ENCODE results near the gene TWIST2.

TWIST2 gene

DNA sequence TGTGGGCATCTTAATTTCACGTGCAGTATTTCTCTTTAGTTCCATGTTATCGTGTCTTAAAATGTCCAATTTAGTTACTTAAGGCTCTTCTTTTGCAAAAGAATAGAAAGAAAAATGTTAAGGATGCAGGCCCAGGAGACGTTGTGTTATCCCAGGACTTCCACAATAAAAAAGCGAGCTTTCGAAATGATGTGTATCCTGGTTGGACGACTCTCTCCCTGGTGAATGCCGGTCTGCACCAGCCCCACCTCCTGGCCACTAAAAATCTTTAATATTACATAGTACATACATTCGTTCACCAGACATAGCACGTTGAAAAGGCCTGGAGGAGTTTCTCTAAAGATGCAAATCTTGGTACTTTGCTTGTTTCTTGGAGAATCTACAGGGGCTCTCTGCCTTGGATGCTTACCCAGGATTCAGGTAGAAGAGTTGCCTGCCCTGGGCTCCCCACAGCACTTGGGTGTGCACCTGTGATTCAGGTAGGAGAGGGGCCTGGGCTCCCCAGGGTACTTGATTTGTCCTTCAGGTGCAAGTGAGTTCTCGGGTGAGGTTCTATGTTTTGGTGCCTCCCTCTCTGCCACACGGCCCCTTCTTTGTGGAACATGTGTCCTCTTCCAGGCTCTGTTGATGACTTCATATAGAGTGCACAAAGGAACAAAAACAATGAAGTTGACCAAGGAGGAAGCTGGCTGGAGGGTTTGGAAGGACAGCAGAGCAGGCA, 26.6 kb downstream of the TWIST2 start:
- no peak for DNase-seq

DNA sequence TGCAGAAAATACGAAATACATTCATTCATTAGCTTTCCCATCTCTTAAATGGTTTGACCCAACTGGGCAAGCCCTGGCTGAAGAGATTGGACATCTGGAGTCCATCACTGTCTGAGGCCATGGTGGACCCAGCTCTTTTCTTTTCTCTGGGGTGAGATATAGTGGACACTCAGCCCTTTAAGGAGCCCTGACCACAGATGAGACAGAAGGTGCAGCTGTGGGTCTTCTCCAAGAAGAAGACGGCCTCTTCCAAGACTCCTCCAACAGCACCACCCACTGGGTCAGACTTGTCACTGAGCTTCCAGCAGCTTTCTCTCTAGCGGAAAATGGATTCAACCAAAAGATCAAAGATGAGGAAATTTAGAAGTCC, 27.2 kb downstream of the TWIST2 start:
- no peak for DNase-seq

DNA sequence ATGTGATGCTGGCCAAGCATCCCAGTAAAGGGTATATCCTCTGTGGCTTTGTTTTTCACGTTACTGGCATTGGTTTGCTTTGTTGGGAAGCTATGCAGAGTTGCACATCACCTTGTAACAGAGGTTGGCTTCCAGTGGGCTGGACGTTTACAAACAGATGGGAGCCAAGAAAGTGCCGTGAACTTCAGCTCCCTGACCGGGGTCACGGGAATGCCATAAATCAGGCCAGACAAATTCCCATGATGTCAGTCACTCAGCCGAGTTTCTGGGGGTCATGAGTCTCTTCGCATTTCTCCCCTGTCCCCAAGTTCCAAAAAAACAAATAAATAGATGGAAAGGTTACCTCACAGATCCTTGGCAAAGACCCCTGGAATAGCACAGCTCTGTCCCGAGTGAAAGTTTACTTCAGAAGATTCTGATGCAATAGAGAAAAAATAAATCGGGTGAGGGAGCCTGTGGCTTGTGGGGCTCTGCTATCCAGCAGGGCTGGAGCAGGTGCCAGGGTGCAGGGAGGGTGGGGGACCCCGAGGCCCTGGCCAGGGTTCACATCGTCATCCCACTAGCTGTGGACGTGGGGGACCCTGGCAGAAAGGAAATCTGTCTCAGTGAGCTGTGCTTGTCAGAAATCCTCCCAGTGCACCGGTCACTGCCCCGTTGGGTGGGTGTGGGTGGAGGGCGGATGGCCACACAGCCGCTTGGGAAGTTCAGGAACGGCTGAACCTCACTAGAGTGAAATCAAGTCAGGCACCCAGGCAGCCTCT, 27.8 kb downstream of the TWIST2 start:
- DNase-seq: no peak

DNA sequence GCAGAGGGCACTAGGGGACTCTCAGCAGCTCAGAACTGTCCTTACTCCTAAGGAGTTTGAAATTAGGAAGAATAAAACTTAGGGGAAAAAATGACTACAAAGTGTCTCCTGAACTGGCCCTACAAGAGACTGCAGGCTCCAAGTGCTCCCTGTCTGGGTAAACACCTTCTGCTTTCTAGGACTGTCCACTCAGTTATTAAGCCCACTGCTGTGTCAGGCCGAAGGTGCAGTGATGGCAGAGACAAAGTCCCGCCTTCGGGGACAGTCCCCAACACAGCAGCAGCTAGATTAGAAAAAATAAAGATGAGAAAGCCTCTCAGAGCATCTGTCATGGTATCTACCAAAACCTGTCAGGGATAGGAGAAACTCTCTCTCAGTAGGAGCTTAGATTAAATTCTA, 28.3 kb downstream of the TWIST2 start:
- no peak for DNase-seq

DNA sequence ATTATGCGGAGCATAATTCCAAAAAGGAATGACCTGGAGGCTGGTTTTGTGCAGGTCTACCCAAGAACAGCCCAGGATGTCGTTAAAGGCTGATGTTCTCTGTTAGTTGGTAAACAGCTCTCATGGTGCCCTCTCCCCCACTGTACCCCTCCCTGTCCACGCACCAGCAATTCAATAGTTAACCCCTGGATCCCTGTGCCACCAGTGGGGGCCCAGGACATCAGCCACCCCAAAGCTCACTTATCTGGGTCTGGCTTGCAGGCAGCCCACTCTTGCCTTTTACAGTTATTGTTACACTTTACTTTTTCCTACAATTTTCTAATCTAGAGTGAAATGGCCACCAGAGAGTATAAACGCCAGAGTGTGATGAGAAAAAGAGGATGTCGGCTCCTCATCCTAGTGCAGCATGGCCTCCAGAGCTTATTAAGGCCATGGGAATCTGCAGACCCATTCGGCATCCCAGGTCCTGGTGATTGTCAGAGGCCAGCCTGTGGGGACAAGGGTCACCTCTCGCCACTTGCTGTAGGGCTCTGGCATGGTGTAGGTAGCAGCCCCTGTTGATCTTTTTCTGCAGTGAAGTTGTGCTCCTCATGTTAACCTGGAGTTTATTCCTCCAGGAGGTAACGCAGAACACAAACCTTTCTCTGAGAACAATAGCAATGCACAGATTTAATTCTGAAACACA, 30.3 kb downstream of the TWIST2 start:
- DNase-seq: no peak

DNA sequence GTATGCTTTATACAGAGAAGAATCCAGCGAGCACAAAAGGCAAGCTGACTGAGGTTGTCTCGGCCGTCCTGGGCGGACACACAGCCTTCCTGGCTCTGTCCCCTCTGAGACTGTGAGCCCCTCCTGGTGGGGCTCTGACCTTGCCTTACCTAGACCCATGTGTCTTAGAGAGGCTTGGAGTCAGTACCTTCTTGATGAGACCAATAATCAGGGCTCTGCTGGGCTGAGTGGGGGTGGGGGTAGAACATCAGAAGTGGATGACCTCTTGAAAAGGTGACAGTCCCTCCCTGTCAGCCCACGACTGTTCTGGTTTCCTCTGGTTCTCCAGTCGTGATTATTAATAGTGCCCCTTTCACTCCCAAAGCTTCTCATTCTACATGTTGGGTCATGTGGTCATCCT, 31.2 kb downstream of the TWIST2 start:
- no peak for DNase-seq

DNA sequence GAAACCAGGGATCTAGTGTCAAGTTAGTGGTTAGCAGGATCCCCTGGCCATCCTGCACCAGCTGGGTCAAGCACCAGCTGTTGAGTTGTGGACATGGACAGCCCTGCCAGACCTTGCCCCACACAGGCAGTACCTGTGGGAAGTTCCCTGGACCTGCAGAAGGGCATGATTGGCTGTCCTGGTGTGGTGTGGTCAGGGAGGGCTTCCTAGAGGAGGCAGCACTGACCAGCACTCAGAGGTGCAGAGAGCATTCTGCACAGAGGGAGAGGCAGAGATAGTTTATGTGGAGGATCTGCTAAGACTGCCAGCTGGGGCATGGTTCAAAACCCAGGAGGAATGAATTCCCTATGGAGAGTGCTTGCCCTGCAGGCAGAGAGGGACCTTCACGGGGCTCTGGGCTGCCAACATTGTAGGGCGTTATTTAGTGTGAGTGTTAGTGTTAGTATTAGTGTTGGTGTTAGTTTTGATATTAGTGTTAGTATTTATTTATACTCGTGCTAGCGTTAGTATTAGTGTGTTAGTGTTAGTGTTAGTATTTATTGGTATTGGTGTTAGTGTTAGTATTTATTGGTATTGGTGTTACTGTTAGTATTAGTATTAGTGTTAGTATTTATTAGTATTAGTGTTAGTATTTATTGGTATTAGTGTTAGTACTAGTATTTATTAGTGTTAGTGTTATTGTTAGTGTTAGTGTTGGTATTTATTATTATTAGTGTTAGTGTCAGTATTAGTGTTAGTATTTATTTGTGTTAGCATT, 31.9 kb downstream of the TWIST2 start:
- DNase-seq: no peak

DNA sequence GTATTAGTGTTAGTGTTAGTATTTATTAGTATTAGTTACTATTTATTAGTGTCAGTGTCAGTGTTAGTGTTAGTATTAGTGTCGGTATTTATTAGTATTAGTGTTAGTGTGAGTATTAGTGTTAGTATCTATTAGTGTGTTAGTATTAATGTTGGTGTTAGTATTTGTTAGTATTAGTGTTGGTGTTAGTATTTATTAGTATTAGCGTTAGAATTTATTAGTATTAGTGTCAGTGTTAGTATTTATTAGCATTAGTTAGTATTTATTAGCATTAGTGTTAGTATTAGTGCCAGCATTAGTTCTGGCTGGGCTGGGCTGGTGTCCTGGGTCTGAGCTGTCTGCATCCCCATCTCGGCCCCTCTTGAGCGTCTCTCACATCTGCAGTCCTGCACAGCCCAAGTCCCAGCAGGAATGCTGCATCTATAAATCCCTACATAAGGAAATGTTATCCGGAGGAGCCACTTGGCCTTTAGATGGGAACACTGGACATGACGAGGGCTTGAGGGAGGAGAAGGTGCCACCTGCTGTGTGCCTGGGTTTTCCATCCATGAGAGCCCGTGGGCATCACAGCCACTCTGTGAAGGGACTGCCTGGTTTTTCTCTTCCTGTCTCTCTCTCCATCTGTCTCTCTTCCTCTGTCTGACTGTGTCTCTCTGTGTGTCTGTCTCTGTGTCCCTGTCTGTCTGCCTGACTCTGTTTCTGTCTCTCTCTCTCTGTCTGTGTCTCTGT, 33.6 kb downstream of the TWIST2 start:
- peak in 1 of 6 experiments; percentile 28 for DNase-seq

DNA sequence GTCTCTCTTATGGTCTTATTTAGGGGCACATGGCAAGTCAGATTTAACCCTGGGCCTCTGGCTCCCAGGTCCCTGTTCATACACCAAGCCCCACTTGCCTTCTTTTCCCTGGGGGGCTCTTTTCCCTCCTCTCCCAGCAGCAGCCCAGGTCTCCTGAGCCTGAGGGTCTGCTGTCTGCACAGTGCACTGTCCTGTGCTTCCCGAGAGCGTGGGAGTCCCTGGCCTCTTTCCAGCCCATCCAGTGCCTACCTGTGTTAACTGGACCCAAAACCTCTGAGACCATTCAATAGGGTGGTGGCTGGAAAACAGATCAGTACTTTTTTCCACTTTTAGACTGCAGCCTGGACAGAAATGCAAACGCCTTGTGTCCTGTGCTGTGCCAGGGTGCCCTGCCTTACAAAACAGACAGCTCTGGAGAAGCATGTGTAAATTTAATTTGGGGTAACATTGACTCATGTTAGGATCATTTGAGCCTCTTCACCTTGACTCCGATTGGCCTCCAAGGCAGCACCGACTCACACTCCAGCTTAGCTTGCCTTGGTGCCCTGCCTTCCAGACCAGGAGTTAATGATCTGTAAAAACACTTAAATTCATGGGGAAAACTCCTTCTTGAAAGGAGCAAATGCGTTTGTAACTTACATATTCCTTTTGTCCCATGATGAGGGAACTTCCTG, 34.3 kb downstream of the TWIST2 start:
- no peak for DNase-seq

DNA sequence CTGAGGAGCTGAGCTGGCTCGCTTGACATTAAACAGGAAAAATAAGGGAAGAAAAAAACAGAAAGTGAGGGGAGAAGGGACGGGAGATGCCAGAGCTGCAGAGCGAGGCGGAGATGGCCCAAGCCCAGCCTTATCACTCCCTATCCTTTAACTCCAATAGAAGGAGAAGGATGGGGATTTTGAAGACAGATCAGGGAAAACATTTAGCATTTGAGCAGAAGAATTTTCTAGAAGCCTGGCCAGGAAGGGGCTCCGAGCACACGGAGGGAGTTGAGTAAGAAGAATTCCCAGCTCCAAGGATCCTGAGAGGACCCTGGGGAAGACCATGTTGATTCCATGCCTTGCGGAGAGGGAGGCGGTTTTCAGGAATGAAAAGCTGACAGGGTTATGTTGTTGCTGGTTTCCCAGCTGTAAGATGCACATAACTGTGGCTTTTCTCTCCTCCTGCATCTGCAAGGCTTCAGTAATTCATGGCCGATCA, 35.6 kb downstream of the TWIST2 start:
- no peak for DNase-seq

DNA sequence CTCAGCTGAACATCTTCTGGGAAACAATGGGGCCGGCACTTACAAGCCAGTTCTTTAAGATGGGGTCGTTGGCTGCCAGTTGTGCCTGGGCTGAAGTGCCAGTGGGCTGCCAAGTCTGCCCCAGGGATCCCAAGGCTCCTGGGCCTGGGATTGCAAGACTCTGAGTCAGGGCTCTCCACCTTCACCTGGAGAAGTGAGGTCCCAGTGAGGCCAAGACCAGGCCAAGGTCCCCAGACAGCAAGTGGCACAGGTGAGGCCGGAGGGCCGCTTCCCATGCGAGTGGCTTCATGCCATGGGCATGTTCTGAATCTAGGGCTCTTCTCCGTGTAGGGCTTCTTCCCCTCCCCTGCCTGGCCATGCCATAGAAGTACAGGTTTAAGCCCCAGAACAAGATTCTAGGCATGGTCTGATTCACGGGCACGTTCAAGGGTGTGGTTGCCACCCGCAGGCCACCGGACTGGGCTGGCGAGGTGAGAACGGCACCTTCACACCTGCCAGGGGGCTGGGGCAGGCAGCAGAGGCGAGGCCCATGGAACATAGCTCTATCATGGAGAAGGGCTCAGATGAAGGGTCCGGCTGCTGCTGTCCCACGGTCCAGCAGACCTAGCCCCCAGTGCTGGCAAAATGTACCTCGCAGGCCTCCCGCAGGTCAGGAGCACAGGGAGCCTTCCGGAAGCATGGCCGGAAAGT, 36.4 kb downstream of the TWIST2 start:
- no peak for DNase-seq

DNA sequence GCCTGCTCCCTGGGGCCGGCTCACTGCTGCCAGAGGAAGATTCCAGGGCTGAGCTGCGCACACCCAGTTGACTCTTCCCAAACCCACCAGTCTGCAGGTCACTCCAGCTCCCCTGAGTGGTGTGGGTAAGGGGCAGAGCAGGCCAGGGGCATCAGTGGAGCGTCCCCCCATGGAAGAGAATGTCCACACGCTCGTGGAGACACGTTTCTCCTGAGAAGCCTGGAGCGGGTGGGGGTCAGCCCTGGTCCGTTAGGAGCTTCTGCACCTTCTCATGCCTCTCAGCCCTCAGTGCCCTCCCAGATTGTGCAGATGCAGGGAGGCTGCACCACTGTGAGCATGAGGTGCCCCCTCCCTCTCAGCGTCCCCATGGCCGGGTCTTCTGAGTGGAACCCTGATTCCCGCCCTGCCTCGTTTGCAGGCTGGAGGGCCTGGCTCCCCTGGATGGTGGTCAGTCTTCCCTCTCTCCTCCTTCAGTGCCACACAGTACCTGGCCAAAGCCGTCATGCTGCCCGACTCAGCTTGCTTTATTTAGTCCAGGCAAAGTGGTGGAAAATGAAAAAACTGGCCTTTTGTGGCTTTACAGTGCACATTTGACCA, 37.0 kb downstream of the TWIST2 start:
- no peak for DNase-seq

DNA sequence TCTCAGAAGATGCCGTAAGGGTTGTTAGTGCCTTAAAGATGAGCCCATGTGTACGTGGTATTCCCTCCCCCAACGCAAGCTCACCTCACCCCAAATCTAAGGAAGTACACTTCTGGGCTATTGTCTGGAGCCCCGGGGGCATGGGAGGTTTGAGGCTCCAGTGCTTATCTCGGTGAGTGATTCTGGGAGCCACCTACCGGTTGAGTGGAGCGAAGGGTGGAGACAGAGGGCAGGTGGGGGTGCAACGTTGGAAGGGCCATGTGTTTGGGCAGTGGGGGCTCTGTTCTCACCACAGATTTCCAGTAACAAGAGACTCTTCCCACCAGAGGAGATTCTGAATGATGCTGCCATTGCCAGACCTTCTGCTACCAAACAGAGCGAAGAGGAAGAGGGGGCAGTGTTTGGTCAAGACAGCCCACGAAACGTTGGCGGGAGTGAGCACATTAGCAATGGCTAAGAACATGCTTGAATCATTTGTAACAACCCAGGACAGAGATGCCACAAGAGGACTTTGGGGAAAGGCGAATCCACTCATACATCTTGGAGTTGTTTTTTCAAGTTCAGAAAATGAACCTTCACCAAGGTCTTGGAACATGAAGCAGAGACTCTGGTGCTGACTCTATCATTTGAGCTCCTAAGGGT, 38.7 kb downstream of the TWIST2 start:
- DNase-seq: no peak

DNA sequence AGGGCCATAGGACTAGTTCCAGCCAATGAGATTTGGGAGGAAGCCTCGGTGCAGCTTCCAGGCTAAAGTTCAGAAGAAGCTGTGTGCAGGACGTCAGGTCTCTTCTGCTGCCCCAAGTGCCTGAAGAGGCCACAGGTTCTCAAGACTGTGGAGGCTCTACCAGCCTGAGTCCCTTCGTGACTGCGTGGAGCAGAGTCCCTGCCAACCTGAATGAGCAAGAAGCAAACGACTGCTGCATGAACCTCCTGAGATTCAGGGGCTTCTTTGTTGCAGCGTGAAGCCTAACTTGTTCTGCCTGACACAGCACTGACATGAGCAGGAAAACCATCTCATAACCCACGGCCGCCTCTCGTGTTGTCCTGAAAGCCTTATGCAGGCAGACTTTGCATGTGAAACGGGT, 39.7 kb downstream of the TWIST2 start:
- DNase-seq: no peak

DNA sequence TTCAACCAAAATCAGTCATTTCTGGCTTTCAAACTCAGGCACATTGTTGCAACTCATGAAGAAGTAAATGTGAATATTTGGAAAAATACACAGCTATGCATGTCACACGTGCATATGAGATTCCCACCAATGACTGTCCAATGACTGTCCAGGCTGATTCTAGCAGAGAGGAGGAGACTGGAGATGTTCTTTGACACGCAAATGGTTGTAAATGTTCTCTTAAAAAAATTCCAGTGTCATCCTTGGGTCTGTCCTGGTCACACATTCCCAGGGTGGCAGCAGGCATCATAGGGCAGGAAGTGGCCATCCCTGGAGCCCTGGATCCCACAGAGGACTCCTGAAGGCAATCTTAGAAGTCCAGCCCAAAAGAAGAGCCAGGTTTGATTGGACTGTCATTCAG, 40.9 kb downstream of the TWIST2 start:
- no peak for DNase-seq

DNA sequence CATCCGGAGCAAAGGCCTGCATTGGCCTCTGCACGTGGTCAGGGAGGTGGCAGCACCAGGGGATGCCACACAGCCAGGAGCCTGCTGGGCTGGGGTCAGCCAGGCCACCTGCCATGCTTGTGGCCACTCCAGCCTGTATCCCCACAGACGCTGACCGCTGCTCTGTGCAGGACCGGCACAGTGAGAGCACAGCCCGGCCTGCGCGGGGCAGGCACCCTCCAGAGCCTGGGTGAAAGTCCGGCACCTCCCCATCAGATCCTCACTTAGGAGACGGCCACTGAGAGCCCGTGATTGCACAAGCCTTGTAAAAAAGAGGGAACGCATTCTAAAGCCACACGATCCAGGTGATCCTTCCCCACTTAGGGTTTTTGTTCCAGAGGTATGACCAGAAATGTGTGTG, 42.2 kb downstream of the TWIST2 start:
- DNase-seq: no peak

DNA sequence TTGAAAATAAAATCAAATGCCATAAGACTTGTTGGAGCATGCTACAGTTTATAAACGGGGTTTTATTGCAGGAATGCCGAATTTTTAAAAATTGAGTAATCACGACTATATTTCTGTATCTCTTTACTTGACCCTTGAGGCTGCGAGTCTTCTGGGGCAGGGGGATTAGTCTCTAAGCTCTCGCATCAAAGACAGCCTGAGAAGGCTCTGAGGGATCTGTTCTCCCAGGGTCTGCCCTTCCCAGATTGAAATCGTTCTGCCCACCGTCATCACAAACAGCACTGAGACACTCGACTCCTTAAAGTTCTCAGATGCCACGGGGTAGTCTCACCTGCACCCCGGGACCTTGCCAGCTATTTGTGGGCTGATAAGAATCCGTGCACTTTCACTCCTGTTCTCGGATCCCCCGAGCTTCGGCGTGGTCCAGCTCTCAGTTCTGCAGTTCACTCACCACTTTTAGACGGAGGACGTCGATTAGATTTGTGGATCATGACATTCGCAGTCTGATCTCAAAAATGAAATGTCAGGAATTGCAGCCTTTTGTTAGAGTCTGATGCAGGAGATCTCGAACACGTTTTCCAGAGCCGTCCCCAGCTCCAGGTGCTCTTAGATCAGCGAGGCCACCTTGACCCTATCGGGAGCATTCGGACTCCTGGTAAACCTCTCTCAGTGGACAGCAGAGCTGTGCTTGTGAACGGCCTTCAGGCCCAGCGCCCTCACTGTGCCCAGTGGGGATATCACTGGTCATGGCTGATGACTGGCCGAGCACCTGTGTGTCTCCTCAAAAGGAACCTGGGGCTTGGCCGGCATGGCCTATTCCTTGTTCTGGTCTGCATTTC, 43.0 kb downstream of the TWIST2 start:
- no peak for DNase-seq

DNA sequence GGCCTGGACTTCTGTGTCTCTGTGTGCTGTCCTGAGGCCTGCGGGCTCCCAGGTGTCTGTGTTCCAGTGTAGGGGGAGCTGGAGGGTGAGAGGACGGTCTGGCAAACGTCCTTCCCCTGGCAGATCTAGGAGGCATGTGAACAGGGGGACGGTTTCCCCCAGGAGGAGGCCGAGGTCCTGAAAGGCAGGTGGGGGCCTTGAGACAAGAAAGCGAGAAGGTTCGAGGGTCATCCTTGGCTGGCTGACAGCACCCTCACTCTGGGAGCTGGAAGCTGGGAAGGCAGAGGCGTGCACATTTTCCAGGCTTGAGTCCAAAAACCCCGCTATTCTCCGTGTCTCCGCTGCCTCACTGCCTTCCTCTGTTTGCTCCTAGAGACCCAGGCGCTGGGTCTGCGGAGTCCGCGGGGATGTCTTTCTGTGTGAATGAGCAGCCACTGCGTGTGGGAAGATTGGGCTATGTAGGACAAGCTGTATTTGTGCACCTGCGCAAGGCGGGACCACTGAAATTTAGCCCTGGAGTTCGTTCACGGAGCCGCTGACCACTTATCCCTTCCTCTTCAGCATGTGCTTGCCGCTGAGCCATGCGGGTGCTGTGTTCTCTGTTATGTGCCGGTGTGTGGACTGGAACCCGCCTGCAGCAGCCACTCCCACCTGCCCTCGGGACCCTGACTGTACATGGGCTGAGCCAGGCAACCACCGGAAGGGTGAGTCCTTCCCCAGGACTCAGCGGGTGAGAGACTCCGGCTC, 43.7 kb downstream of the TWIST2 start:
- DNase-seq: no peak

DNA sequence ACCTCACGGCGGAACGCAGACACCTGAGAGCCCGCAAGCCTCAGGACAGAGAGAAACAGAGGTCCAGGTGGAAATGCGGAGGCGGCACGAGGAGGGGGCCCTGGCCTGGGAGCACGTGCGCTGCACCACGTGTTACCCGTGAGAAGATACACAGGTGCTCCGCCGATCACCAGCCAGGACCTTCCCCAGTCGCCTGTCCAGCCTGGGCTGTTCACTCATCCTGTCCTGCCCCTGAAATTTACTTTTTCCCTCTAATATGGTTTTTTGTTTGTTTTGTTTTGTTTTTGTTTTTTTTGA, 44.3 kb downstream of the TWIST2 start:
- no peak for DNase-seq

All from stimulated activated naive CD4-positive, alpha-beta T cell (primary cell).